Naive thymus-derived CD4-positive, alpha-beta T cell (primary cell): Measurements from ENCODE around the gene TM4SF4. TPM values are rescaled to one million over a fixed set of nuclear protein-coding genes. Genes with fewer than 3 reads are reported as not detected.

ENCODE experiments used
- ATAC-seq: fragments of 150-1000 bp; cut with Tn5 transposase; 2 replicates; pipeline ENCODE4 v1.10.0; 2021; ENCODE audit warnings: mild to moderate bottlenecking, moderate library complexity
- CTCF ChIA-PET: fragments of 350-600 bp; sonication (Branson Sonifier 250); formaldehyde crosslinking; loops from one replicate; lab custom pipeline; 2021; ENCODE audit warnings: antibody characterized with exemption; lab: Charles Lee
- POLR2A ChIA-PET: fragments of 350-600 bp; sonication (Branson Sonifier 250); formaldehyde crosslinking; loops from one replicate; lab custom pipeline; 2021; ENCODE audit warnings: antibody characterized with exemption, inconsistent platforms; lab: Charles Lee
- DNase-seq, 9 donors: peaks; one replicate each; pipeline versions ENCODE4 v3.0.0 to v3.0.0-alpha.2; 2020 to 2022; ENCODE audit warnings: mixed read lengths in 1 of 9
- H3K27ac ChIP-seq: one replicate; pipeline ENCODE4 v1.7.0; 2013; ENCODE audit warnings: mild to moderate bottlenecking, low read depth, low read length, moderate library complexity
- H3K27me3 ChIP-seq, 2 donors: one replicate each; pipeline ENCODE4 v1.7.0; 2013; ENCODE audit warnings: low read length in 2 of 2, mild to moderate bottlenecking in 2 of 2, moderate library complexity in 2 of 2; ENCODE audit not compliant: control insufficient read depth in 2 of 2, insufficient read depth in 2 of 2
- H3K36me3 ChIP-seq, 3 experiments: 1 replicate in 2 of 3; 2 replicates in 1 of 3; pipeline ENCODE4 v1.7.0; 2013; ENCODE audit warnings: low read length in 3 of 3, mild to moderate bottlenecking in 3 of 3, moderate library complexity in 1 of 3; ENCODE audit not compliant: insufficient read depth in 3 of 3, control insufficient read depth in 2 of 3
- H3K4me1 ChIP-seq, 2 donors: one replicate each; pipeline ENCODE4 v1.7.0; 2013; ENCODE audit warnings: low read length in 2 of 2, mild to moderate bottlenecking in 2 of 2, moderate library complexity in 1 of 2; ENCODE audit not compliant: control insufficient read depth in 2 of 2, insufficient read depth in 2 of 2
- H3K4me3 ChIP-seq: 2 replicates; pipeline ENCODE4 v1.7.0; 2013; ENCODE audit warnings: mild to moderate bottlenecking, low read length
- H3K9me3 ChIP-seq, 3 experiments: 1 replicate in 2 of 3; 2 replicates in 1 of 3; pipeline ENCODE4 v1.7.0; 2013; ENCODE audit warnings: low read length in 3 of 3; ENCODE audit not compliant: control insufficient read depth in 2 of 3
- H3K27ac Mint-ChIP-seq, 9 donors: one replicate each; pipeline ENCODE4 v1.8.0; 2020 to 2022; ENCODE audit warnings: mixed read lengths in 9 of 9, mild to moderate bottlenecking in 8 of 9, moderate library complexity in 5 of 9, inconsistent platforms in 2 of 9
- H3K27me3 Mint-ChIP-seq, 5 donors: one replicate each; pipeline ENCODE4 v1.8.0; 2021 to 2022; ENCODE audit warnings: mixed read lengths in 5 of 5, mild to moderate bottlenecking in 1 of 5
- H3K36me3 Mint-ChIP-seq, 5 donors: one replicate each; pipeline ENCODE4 v1.8.0; 2020 to 2022; ENCODE audit warnings: mixed read lengths in 5 of 5, mild to moderate bottlenecking in 3 of 5, inconsistent platforms in 1 of 5
- H3K4me1 Mint-ChIP-seq, 7 donors: one replicate each; pipeline ENCODE4 v1.8.0; 2020 to 2022; ENCODE audit warnings: mixed read lengths in 7 of 7, mild to moderate bottlenecking in 3 of 7, inconsistent platforms in 1 of 7
- H3K4me3 Mint-ChIP-seq, 10 donors: one replicate each; pipeline ENCODE4 v1.8.0; 2020 to 2022; ENCODE audit warnings: mild to moderate bottlenecking in 10 of 10, mixed read lengths in 10 of 10, moderate library complexity in 6 of 10, inconsistent platforms in 2 of 10
- H3K9me3 Mint-ChIP-seq, 11 donors: one replicate each; pipeline ENCODE4 v1.8.0; 2020 to 2022; ENCODE audit warnings: mixed read lengths in 11 of 11, mild to moderate bottlenecking in 4 of 11, inconsistent platforms in 1 of 11, moderate library complexity in 1 of 11
- intact Hi-C, 2 donors: fragments of 100-400 bp; cut with micrococcal nuclease; formaldehyde crosslinking; loops; one replicate each; pipeline ENCODE4 v1.15.1; 2023
- polyA plus RNA-seq, 2 donors: library from polyadenylated mRNA; unstranded; fragments of 300-500 nt; fragmentation: Illumina TruSeq; gene quantifications; one replicate each; pipeline ENCODE4 v1.2.3, GENCODE V29; 2021
- total RNA-seq, 6 experiments: library from RNA in 5 of 6; stranded (reverse) in 5 of 6; gene quantifications; 1 replicate in 5 of 6; 2 replicates in 1 of 6; pipeline ENCODE4 v1.2.3 and lab custom pipeline; 2021 to 2026

The TM4SF4 gene
- total and polyA plus RNA-seq, 7 experiments from 2014 or later = not detected

- peaks cover 2 to 16% (median 8%) of the 10 kb centered on the region in 5 donors for H3K27me3 Mint-ChIP-seq
- no peak overlapping the region for H3K27ac ChIP-seq
- CTCF ChIA-PET = no interaction called here
- no peaks in the 10 kb centered on the region for H3K4me1 ChIP-seq
- H3K4me3 ChIP-seq = no peak overlapping the region
- H3K36me3 Mint-ChIP-seq = no peaks in the 10 kb centered on the region
- no peak overlapping the region for H3K4me3 Mint-ChIP-seq
- peaks cover 0 to 1% (median 0%) of the 10 kb centered on the region in 11 donors for H3K9me3 Mint-ChIP-seq
- intact Hi-C loops = no loop called here
- no peak overlapping the region for H3K27ac Mint-ChIP-seq
- no peak for ATAC-seq
- H3K4me1 Mint-ChIP-seq = no peaks in the 10 kb centered on the region
- no peak for DNase-seq
- POLR2A ChIA-PET = no interaction called here
- no peaks in the 10 kb centered on the region for H3K27me3 ChIP-seq
- no peaks in the 10 kb centered on the region for H3K9me3 ChIP-seq
- H3K36me3 ChIP-seq = no peaks in the 10 kb centered on the region
These were observed 9.1 kb upstream of the TM4SF4 start for GRCh38 chr3:149465351-149465883.

- CTCF ChIA-PET = no interaction called here
- H3K4me3 Mint-ChIP-seq = no peak overlapping the region
- no peak for ATAC-seq
- Histone ChIP-seq H3K36me3 (no peaks in the 10 kb centered on the region), H3K27ac (no peak overlapping the region), H3K4me3 (no peak overlapping the region), H3K27me3 (no peaks in the 10 kb centered on the region), H3K4me1 (no peaks in the 10 kb centered on the region), H3K9me3 (no peaks in the 10 kb centered on the region)
- intact Hi-C loops = no loop called here
- no peak overlapping the region for H3K27ac Mint-ChIP-seq
- POLR2A ChIA-PET = no interaction called here
- peaks cover 0 to 1% (median 0%) of the 10 kb centered on the region in 11 donors for H3K9me3 Mint-ChIP-seq
- no peaks in the 10 kb centered on the region for H3K4me1 Mint-ChIP-seq
- no peaks in the 10 kb centered on the region for H3K36me3 Mint-ChIP-seq
- DNase-seq = no peak
- peaks cover 2 to 16% (median 9%) of the 10 kb centered on the region in 5 donors for H3K27me3 Mint-ChIP-seq
These were observed 8.3 kb upstream of the TM4SF4 start for GRCh38 chr3:149466192-149466591.

GRCh38 chr3:149468504-149469212, 5.8 kb upstream of the TM4SF4 start:
- Histone ChIP-seq H3K36me3 (no peaks in the 10 kb centered on the region), H3K9me3 (no peaks in the 10 kb centered on the region), H3K27me3 (no peaks in the 10 kb centered on the region), H3K4me1 (no peaks in the 10 kb centered on the region), H3K27ac (no peak overlapping the region), H3K4me3 (no peak overlapping the region)
- H3K27ac Mint-ChIP-seq = no peak overlapping the region
- H3K27me3 Mint-ChIP-seq = peaks cover 0 to 26% (median 13%) of the 10 kb centered on the region in 5 donors
- H3K4me1 Mint-ChIP-seq = peaks cover 0 to 5% (median 0%) of the 10 kb centered on the region in 7 donors
- H3K9me3 Mint-ChIP-seq = no peaks in the 10 kb centered on the region
- ChIA-PET POLR2A (no interaction called here), CTCF (no interaction called here)
- DNase-seq = no peak
- no peaks in the 10 kb centered on the region for H3K36me3 Mint-ChIP-seq
- H3K4me3 Mint-ChIP-seq = no peak overlapping the region
- intact Hi-C loops = no loop called here
- no peak for ATAC-seq

DNA sequence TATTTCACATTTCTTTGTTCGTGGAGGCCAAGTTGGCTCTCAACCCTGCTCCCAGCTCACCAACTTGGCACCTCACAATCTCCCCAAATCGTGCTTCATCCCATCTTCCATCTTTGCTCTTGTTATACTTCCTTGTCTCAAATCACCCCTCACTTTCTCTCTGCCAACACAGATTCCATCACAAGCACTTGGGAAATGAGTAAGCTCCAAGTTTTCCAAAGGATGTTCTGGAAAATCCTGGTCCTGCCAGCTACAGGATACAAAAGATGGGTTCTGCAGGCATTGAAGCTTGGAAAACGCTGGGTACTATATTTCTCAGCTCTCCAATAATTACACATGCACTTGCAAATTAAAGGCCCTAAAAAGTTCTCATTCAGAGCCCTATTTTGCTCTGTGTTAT, 4.1 kb upstream of the TM4SF4 start:
- CTCF ChIA-PET = no interaction called here
- POLR2A ChIA-PET = no interaction called here
- intact Hi-C loops = no loop called here
- peaks cover 0 to 17% (median 8%) of the 10 kb centered on the region in 5 donors for H3K27me3 Mint-ChIP-seq
- no peaks in the 10 kb centered on the region for H3K9me3 ChIP-seq
- no peaks in the 10 kb centered on the region for H3K4me1 ChIP-seq
- H3K36me3 ChIP-seq = no peaks in the 10 kb centered on the region
- H3K4me3 Mint-ChIP-seq = no peak overlapping the region
- no peak for DNase-seq
- no peak for ATAC-seq
- H3K4me1 Mint-ChIP-seq = peaks cover 0 to 5% (median 0%) of the 10 kb centered on the region in 7 donors
- no peak overlapping the region for H3K27ac ChIP-seq
- H3K9me3 Mint-ChIP-seq = no peaks in the 10 kb centered on the region
- H3K27me3 ChIP-seq = no peaks in the 10 kb centered on the region
- H3K27ac Mint-ChIP-seq = no peak overlapping the region
- H3K4me3 ChIP-seq = no peak overlapping the region
- H3K36me3 Mint-ChIP-seq = no peaks in the 10 kb centered on the region

- DNase-seq (no peak), ATAC-seq (no peak)
- Histone ChIP-seq H3K4me3 (no peak overlapping the region), H3K4me1 (no peaks in the 10 kb centered on the region), H3K27me3 (no peaks in the 10 kb centered on the region), H3K9me3 (no peaks in the 10 kb centered on the region), H3K27ac (no peak overlapping the region), H3K36me3 (no peaks in the 10 kb centered on the region)
- peaks cover 0 to 26% (median 8%) of the 10 kb centered on the region in 5 donors for H3K27me3 Mint-ChIP-seq
- H3K4me1 Mint-ChIP-seq = peaks cover 0 to 5% (median 0%) of the 10 kb centered on the region in 7 donors
- POLR2A ChIA-PET = no interaction called here
- H3K4me3 Mint-ChIP-seq = no peak overlapping the region
- no peaks in the 10 kb centered on the region for H3K9me3 Mint-ChIP-seq
- H3K36me3 Mint-ChIP-seq = no peaks in the 10 kb centered on the region
- CTCF ChIA-PET = no interaction called here
- intact Hi-C loops = no loop called here
- no peak overlapping the region for H3K27ac Mint-ChIP-seq
These were observed 2.3 kb upstream of the TM4SF4 start for GRCh38 chr3:149472030-149472797.

GRCh38 chr3:149473357-149474249, 894 bp upstream of the TM4SF4 start:
- H3K9me3 ChIP-seq = no peaks in the 10 kb centered on the region
- peaks cover 0 to 27% (median 8%) of the 10 kb centered on the region in 5 donors for H3K27me3 Mint-ChIP-seq
- ATAC-seq (peak; percentile 78), DNase-seq (no peak)
- H3K4me1 ChIP-seq = no peaks in the 10 kb centered on the region
- intact Hi-C loops = no loop called here
- H3K36me3 Mint-ChIP-seq = no peaks in the 10 kb centered on the region
- POLR2A ChIA-PET = no interaction called here
- CTCF ChIA-PET = no interaction called here
- H3K4me3 Mint-ChIP-seq = no peak overlapping the region
- no peaks in the 10 kb centered on the region for H3K9me3 Mint-ChIP-seq
- no peaks in the 10 kb centered on the region for H3K27me3 ChIP-seq
- H3K4me1 Mint-ChIP-seq = peaks cover 0 to 5% (median 0%) of the 10 kb centered on the region in 7 donors
- H3K27ac ChIP-seq = no peak overlapping the region
- no peaks in the 10 kb centered on the region for H3K36me3 ChIP-seq
- no peak overlapping the region for H3K4me3 ChIP-seq
- no peak overlapping the region for H3K27ac Mint-ChIP-seq
